H9 (cell line): ENCODE data around the gene SRD5A2. TPM values are rescaled to one million over a fixed set of nuclear protein-coding genes. Genes with fewer than 3 reads are reported as not detected.

Experiments
- DNase-seq: peaks from one replicate; pipeline ENCODE4 v3.0.0-alpha.2; 2017
- H2AFZ ChIP-seq: one replicate; pipeline ENCODE4 v1.6.1; 2013; ENCODE audit warnings: mild to moderate bottlenecking, low read length, control low read depth, moderate library complexity
- H2AK5ac ChIP-seq: 2 replicates; pipeline ENCODE4 v1.6.1; 2013; ENCODE audit warnings: low read length, control low read depth, mixed read lengths; ENCODE audit not compliant: insufficient read length
- H2BK120ac ChIP-seq: one replicate; pipeline ENCODE4 v1.6.1; 2013; ENCODE audit warnings: low read depth, mild to moderate bottlenecking, low read length, control low read depth, inconsistent platforms; ENCODE audit not compliant: poor library complexity, severe bottlenecking
- H2BK12ac ChIP-seq: 2 replicates; pipeline ENCODE4 v1.6.1; 2013; ENCODE audit warnings: low read length, control low read depth, mixed read lengths, low read depth; ENCODE audit not compliant: insufficient read length
- H2BK15ac ChIP-seq: 2 replicates; pipeline ENCODE4 v1.6.1; 2013; ENCODE audit warnings: low read depth, low read length, control low read depth
- H2BK20ac ChIP-seq: one replicate; pipeline ENCODE4 v1.6.1; 2013; ENCODE audit warnings: low read depth, mild to moderate bottlenecking, low read length, control low read depth, inconsistent platforms; ENCODE audit not compliant: poor library complexity, severe bottlenecking
- H2BK5ac ChIP-seq: 2 replicates; pipeline ENCODE4 v1.6.1; 2013; ENCODE audit warnings: low read length, control low read depth, mixed read lengths; ENCODE audit not compliant: insufficient read length
- H3K14ac ChIP-seq: 2 replicates; pipeline ENCODE4 v1.6.1; 2013; ENCODE audit warnings: low read length, control low read depth; ENCODE audit not compliant: insufficient read depth
- H3K18ac ChIP-seq: 2 replicates; pipeline ENCODE4 v1.6.1; 2013; ENCODE audit warnings: low read depth, mild to moderate bottlenecking, mixed read lengths, low read length, control low read depth; ENCODE audit not compliant: insufficient read length
- H3K23ac ChIP-seq: 2 replicates; pipeline ENCODE4 v1.6.1; 2013; ENCODE audit warnings: low read length, control low read depth, mixed read lengths, low read depth; ENCODE audit not compliant: insufficient read length
- H3K23me2 ChIP-seq: 2 replicates; pipeline ENCODE4 v1.6.1; 2013; ENCODE audit warnings: low read depth, mild to moderate bottlenecking, mixed read lengths, low read length, control low read depth; ENCODE audit not compliant: insufficient read length, poor library complexity, severe bottlenecking
- H3K27ac ChIP-seq: 2 replicates; pipeline ENCODE4 v1.5.1; 2013; ENCODE audit warnings: low read length, control low read depth, mixed read lengths, low read depth; ENCODE audit not compliant: insufficient read length
- H3K27me3 ChIP-seq: 2 replicates; pipeline ENCODE4 v1.6.1; 2013; ENCODE audit warnings: low read length, control low read depth, inconsistent platforms; ENCODE audit not compliant: insufficient read depth
- H3K4ac ChIP-seq: 2 replicates; pipeline ENCODE4 v1.6.1; 2013; ENCODE audit warnings: low read depth, mild to moderate bottlenecking, control low read depth, inconsistent platforms, low read length, moderate library complexity
- H3K4me1 ChIP-seq: 2 replicates; pipeline ENCODE4 v1.6.1; 2013; ENCODE audit warnings: low read length, control low read depth, inconsistent platforms; ENCODE audit not compliant: insufficient read depth
- H3K4me2 ChIP-seq: 2 replicates; pipeline ENCODE4 v1.6.1; 2013; ENCODE audit warnings: low read length, control low read depth, mixed read lengths; ENCODE audit not compliant: insufficient read length, insufficient read depth
- H3K56ac ChIP-seq: 2 replicates; pipeline ENCODE4 v1.6.1; 2013; ENCODE audit warnings: low read depth, mild to moderate bottlenecking, mixed read lengths, low read length, control low read depth; ENCODE audit not compliant: insufficient read length
- H3K79me1 ChIP-seq: 2 replicates; pipeline ENCODE4 v1.6.1; 2013; ENCODE audit warnings: low read depth, mild to moderate bottlenecking, moderate library complexity, low read length, control low read depth, inconsistent platforms; ENCODE audit not compliant: insufficient read depth, poor library complexity, severe bottlenecking
- H3K79me2 ChIP-seq: 2 replicates; pipeline ENCODE4 v1.6.1; 2013; ENCODE audit warnings: low read length, control low read depth, inconsistent platforms; ENCODE audit not compliant: insufficient read depth
- H3K9ac ChIP-seq: 2 replicates; pipeline ENCODE4 v1.6.1; 2013; ENCODE audit warnings: low read length, control low read depth, mixed read lengths; ENCODE audit not compliant: insufficient read length; ENCODE audit errors: extremely low read depth
- H3K9me3 ChIP-seq: one replicate; pipeline ENCODE4 v1.6.1; 2013; ENCODE audit warnings: low read depth, low read length, inconsistent platforms; ENCODE audit not compliant: control insufficient read depth
- H3T11ph ChIP-seq: one replicate; pipeline ENCODE4 v1.6.1; 2013; ENCODE audit warnings: mild to moderate bottlenecking, low read length, control low read depth, inconsistent platforms
- H4K20me1 ChIP-seq: one replicate; pipeline ENCODE4 v1.6.1; 2013; ENCODE audit not compliant: control insufficient read depth, insufficient read length, insufficient read depth
- H4K5ac ChIP-seq: 2 replicates; pipeline ENCODE4 v1.6.1; 2013; ENCODE audit warnings: low read depth, mild to moderate bottlenecking, mixed read lengths, low read length, control low read depth; ENCODE audit not compliant: insufficient read length
- H4K8ac ChIP-seq: replicated peaks from 2 replicates; pipeline ENCODE4 v1.6.1; 2013; ENCODE audit warnings: low read length, control low read depth, mixed read lengths, low read depth; ENCODE audit not compliant: insufficient read length
- H4K91ac ChIP-seq: 2 replicates; pipeline ENCODE4 v1.6.1; 2013; ENCODE audit warnings: low read depth, mild to moderate bottlenecking, moderate library complexity, mixed read lengths, low read length, control low read depth; ENCODE audit not compliant: insufficient read length
- H3K27ac Mint-ChIP-seq, 3 experiments: 2 replicates in 2 of 3; 3 replicates in 1 of 3; pipeline ENCODE4 v1.8.0; 2020 to 2021; ENCODE audit warnings: mixed read lengths in 3 of 3, mild to moderate bottlenecking in 1 of 3, moderate library complexity in 1 of 3
- H3K27me3 Mint-ChIP-seq: 2 replicates; pipeline ENCODE4 v1.8.0; 2021; ENCODE audit warnings: low read depth, mild to moderate bottlenecking, moderate library complexity, mixed read lengths
- H3K36me3 Mint-ChIP-seq, 3 experiments: 2 replicates in 2 of 3; 3 replicates in 1 of 3; pipeline ENCODE4 v1.8.0; 2020 to 2021; ENCODE audit warnings: low read depth in 3 of 3, mixed read lengths in 3 of 3; ENCODE audit not compliant: insufficient read depth in 1 of 3
- H3K4me1 Mint-ChIP-seq, 2 experiments: 2 replicates each; pipeline ENCODE4 v1.8.0; 2020; ENCODE audit warnings: mixed read lengths in 2 of 2
- H3K4me3 Mint-ChIP-seq, 2 experiments: 2 replicates in 1 of 2; 3 replicates in 1 of 2; pipeline ENCODE4 v1.8.0; 2020 to 2021; ENCODE audit warnings: mild to moderate bottlenecking in 2 of 2, mixed read lengths in 2 of 2, moderate library complexity in 1 of 2
- H3K9me3 Mint-ChIP-seq, 2 experiments: 2 replicates in 1 of 2; 3 replicates in 1 of 2; pipeline ENCODE4 v1.8.0; 2020; ENCODE audit warnings: mild to moderate bottlenecking in 2 of 2, mixed read lengths in 2 of 2, moderate library complexity in 1 of 2
- WGBS: extraction: QIAGEN DNeasy Blood & Tissue Kit; methylation state at CpG from one replicate; pipeline ENCODE4 v1.1.7; 2013; ENCODE audit warnings: missing lambda C conversion rate, low lambda C conversion rate, mixed read lengths; ENCODE audit not compliant: insufficient read length; ENCODE audit errors: extremely low coverage; 5-methylcytosine and 5-hydroxymethylcytosine counted together
- total RNA-seq: library from RNA; stranded (reverse); gene quantifications from 2 replicates; pipeline ENCODE4 v1.2.1, GENCODE V29; 2021
- TF ChIP-seq, protein P1 (sequence below): fragments of 200-600 bp; sonication (generic); conservative IDR thresholded peaks from 3 replicates; pipeline ENCODE4 v1.8.0; 2021; ENCODE audit warnings: antibody characterized with exemption, mild to moderate bottlenecking

The SRD5A2 gene
- total RNA-seq, 1 experiment from 2014 or later: not detected

DNA sequence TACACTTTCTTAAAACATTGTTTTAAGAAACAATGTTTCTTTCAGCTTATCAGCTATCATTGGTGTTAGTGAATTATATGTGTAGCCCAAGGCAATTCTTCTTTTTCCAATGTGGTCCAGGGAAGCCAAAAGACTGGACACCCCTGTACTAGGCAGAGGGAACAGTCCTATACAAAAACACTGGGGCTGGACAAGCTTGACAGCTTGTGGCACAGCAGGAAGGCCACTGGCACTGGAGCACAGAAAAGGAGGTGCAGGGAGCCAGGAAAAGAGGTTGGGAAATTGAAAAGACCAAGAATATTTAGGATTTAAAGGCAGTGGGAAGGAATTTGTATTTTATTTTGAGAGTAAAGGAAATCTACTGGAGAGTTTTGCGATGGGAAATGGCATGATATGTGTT is 47.7 kb downstream of the SRD5A2 start:
- TF ChIP-seq, protein P1, sequence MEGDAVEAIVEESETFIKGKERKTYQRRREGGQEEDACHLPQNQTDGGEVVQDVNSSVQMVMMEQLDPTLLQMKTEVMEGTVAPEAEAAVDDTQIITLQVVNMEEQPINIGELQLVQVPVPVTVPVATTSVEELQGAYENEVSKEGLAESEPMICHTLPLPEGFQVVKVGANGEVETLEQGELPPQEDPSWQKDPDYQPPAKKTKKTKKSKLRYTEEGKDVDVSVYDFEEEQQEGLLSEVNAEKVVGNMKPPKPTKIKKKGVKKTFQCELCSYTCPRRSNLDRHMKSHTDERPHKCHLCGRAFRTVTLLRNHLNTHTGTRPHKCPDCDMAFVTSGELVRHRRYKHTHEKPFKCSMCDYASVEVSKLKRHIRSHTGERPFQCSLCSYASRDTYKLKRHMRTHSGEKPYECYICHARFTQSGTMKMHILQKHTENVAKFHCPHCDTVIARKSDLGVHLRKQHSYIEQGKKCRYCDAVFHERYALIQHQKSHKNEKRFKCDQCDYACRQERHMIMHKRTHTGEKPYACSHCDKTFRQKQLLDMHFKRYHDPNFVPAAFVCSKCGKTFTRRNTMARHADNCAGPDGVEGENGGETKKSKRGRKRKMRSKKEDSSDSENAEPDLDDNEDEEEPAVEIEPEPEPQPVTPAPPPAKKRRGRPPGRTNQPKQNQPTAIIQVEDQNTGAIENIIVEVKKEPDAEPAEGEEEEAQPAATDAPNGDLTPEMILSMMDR: no peak
- Mint-ChIP-seq H3K9me3 (no peaks in the 10 kb centered on the region), H3K27me3 (peaks cover 5% of the 10 kb centered on the region), H3K27ac (no peak overlapping the region), H3K36me3 (no peaks in the 10 kb centered on the region), H3K4me3 (no peak overlapping the region), H3K4me1 (peaks cover 0 to 2% of the 10 kb centered on the region in 2 experiments; a peak in 1 of 4 replicates)
- no peaks in the 10 kb centered on the region for H3K27me3 ChIP-seq
- H4K91ac ChIP-seq: no peak overlapping the region
- H3K79me1 ChIP-seq: no peaks in the 10 kb centered on the region
- H2AFZ ChIP-seq: no peak overlapping the region
- H3K79me2 ChIP-seq: no peaks in the 10 kb centered on the region
- H3K23ac ChIP-seq: no peak overlapping the region
- H3K23me2 ChIP-seq: no peaks in the 10 kb centered on the region
- no peak overlapping the region for H2BK20ac ChIP-seq
- H3K4me1 ChIP-seq: no peaks in the 10 kb centered on the region
- no peak overlapping the region for H3K9ac ChIP-seq
- no peak overlapping the region for H2BK120ac ChIP-seq
- H3K56ac ChIP-seq: no peak overlapping the region
- no peak overlapping the region for H3K27ac ChIP-seq
- WGBS: 100% methylated on average over 1 of the region's 1 CpG
- H4K8ac ChIP-seq: no peak overlapping the region
- no peak overlapping the region for H3K14ac ChIP-seq
- H2BK15ac ChIP-seq: no peak overlapping the region
- H4K20me1 ChIP-seq: no peaks in the 10 kb centered on the region
- H3T11ph ChIP-seq: no peak overlapping the region
- H2BK12ac ChIP-seq: no peak overlapping the region
- no peak for DNase-seq
- no peak overlapping the region for H2AK5ac ChIP-seq
- no peak overlapping the region for H3K18ac ChIP-seq
- H3K4ac ChIP-seq: no peak overlapping the region
- no peaks in the 10 kb centered on the region for H3K9me3 ChIP-seq
- no peak overlapping the region for H4K5ac ChIP-seq
- H2BK5ac ChIP-seq: no peak overlapping the region
- H3K4me2 ChIP-seq: no peak overlapping the region
